Measurements from ENCODE around the gene HPSE.

- TF ChIP-seq, protein P1, sequence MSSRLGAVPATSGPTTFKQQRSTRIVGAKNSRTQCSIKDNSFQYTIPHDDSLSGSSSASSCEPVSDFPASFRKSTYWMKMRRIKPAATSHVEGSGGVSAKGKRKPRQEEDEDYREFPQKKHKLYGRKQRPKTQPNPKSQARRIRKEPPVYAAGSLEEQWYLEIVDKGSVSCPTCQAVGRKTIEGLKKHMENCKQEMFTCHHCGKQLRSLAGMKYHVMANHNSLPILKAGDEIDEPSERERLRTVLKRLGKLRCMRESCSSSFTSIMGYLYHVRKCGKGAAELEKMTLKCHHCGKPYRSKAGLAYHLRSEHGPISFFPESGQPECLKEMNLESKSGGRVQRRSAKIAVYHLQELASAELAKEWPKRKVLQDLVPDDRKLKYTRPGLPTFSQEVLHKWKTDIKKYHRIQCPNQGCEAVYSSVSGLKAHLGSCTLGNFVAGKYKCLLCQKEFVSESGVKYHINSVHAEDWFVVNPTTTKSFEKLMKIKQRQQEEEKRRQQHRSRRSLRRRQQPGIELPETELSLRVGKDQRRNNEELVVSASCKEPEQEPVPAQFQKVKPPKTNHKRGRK (CRISPR knock-in tag; IDR thresholded peaks at IDR 0.05) = no peak
- TF ChIP-seq XRCC5 (optimal IDR thresholded peaks at IDR 0.05; ENCODE audit: low read length) = no peak
- no peak for TF ChIP-seq SP2 (CRISPR knock-in tag; IDR thresholded peaks at IDR 0.05)
- TF ChIP-seq, protein P2, sequence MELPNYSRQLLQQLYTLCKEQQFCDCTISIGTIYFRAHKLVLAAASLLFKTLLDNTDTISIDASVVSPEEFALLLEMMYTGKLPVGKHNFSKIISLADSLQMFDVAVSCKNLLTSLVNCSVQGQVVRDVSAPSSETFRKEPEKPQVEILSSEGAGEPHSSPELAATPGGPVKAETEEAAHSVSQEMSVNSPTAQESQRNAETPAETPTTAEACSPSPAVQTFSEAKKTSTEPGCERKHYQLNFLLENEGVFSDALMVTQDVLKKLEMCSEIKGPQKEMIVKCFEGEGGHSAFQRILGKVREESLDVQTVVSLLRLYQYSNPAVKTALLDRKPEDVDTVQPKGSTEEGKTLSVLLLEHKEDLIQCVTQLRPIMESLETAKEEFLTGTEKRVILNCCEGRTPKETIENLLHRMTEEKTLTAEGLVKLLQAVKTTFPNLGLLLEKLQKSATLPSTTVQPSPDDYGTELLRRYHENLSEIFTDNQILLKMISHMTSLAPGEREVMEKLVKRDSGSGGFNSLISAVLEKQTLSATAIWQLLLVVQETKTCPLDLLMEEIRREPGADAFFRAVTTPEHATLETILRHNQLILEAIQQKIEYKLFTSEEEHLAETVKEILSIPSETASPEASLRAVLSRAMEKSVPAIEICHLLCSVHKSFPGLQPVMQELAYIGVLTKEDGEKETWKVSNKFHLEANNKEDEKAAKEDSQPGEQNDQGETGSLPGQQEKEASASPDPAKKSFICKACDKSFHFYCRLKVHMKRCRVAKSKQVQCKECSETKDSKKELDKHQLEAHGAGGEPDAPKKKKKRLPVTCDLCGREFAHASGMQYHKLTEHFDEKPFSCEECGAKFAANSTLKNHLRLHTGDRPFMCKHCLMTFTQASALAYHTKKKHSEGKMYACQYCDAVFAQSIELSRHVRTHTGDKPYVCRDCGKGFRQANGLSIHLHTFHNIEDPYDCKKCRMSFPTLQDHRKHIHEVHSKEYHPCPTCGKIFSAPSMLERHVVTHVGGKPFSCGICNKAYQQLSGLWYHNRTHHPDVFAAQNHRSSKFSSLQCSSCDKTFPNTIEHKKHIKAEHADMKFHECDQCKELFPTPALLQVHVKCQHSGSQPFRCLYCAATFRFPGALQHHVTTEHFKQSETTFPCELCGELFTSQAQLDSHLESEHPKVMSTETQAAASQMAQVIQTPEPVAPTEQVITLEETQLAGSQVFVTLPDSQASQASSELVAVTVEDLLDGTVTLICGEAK (IDR thresholded peaks at IDR 0.05) = no peak
- TF ChIP-seq, protein P2 (CRISPR knock-in tag; IDR thresholded peaks at IDR 0.05) = no peak
- TF ChIP-seq EP300 (IDR thresholded peaks at IDR 0.05; ENCODE audit: low read depth in 2 of 2, low read length in 2 of 2) = no peak
- TF ChIP-seq EP300 (CRISPR knock-in tag; IDR thresholded peaks at IDR 0.05; ENCODE audit: borderline replicate concordance) = no peak
- no peak for TF ChIP-seq FOXK2 (IDR thresholded peaks at IDR 0.05)
- TF ChIP-seq IRF1 (CRISPR knock-in tag; IDR thresholded peaks at IDR 0.05; ENCODE audit: low read depth) = no peak
- TF ChIP-seq ZNF138 (CRISPR knock-in tag; IDR thresholded peaks at IDR 0.05; ENCODE audit: low read depth) = no peak
- no peak for TF ChIP-seq STAG1 (CRISPR knock-in tag; IDR thresholded peaks at IDR 0.05)
- no peak for TF ChIP-seq RNF2 (conservative IDR thresholded peaks at IDR 0.05; ENCODE audit: low read depth)
Measured at GRCh38 chr4:83353516-83353915, 18.9 kb upstream of the HPSE start.

Measured in HepG2 (cell line).